Erythroblast (primary cell): ENCODE data around the gene ARHGEF3.
"Not testable (repeated sequence)": the region's sequence is repeated elsewhere in the genome, so short reads cannot be mapped to it uniquely, and the experiment has no call there.

Experiments
- DNase-seq, 2 experiments: peaks; one replicate each; lab custom pipeline; 2025; lab: John Stamatoyannopoulos, UW
- GATA1 ChIP-seq: IDR thresholded peaks from 2 replicates; pipeline ENCODE4 v1.6.1; 2011; ENCODE audit warnings: low read depth, mild to moderate bottlenecking, control low read depth, low read length, moderate library complexity
- POLR2A ChIP-seq: IDR thresholded peaks from 2 replicates; pipeline ENCODE4 v1.6.1; 2011; ENCODE audit warnings: mild to moderate bottlenecking, low read length

The ARHGEF3 gene

DNA sequence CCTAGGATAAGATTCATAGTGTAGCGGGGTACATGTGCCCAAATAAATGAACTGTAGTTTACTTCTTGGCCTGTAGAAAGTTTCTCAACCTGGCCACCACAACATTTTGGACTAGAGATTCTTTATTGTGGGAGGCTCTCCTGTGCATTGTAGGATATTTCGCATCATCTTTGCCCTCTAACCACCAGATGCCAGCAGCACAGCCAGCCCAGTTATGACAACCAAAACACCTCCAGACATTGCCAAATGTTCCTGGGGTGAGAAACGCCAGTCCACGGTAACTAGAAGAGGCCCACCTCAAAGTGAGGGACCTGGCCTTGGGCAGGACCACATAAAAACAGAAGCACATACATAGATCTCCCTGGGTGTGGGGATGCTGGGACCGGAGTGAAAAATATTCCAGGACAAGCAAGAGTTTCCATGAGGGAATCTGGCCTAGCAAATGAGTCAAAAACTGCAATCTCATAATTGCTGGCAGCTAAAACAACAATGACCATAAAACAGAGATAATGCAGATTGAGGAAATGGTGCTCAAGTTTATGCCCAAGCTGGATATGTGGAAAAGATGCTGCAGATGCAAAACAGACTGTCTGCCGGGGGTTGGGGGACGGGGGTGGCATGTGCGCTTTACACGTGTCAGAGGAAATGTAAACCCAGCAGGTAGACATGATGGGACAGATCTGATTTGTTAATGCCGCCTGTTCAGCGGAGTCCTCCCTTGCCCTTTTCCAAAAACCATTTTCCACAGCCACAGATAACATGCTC lies 39.7 kb downstream of the ARHGEF3 start:
- TF ChIP-seq GATA1 (no peak), POLR2A (no peak)
- DNase-seq: no peak

DNA sequence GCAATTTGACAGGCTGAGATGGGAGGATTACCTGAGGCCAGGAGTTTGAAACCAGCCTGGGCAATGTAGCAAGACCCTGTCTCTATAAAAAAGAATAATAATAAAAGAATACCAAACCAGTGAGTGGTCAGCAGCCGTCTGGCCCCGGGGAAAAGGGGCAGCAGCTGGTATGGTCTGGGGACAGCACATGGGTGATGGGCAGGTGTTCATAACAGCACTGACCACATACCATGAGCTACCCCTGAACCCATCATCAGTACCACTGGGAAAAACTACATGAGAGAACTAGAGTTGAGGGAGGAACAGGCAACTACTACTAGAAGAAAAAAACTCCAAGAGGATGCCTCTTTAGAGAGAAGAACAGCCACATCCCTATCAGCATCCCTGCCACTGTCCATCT lies 40.7 kb downstream of the ARHGEF3 start:
- no peak for TF ChIP-seq POLR2A
- no peak for TF ChIP-seq GATA1
- DNase-seq: no peak

DNA sequence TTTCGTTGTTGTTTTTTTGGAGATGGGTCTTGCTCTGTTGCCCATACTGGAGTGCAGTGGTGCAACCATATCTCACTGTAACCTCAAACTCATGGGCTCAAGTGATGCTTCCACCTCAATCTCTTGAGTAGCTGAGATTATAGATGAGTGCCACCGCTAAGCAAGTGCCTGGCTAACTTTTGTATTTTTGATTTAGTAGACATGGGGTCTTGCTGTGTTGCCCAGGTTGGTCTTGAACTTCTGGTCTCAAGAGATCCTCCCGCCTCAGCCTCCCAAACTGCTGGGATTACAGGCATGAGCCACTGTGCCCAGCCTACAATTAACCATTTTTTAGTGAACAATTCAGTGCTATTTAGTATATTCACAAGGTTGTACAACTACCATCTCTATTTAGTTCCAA lies 42.2 kb downstream of the ARHGEF3 start:
- no peak for DNase-seq

DNA sequence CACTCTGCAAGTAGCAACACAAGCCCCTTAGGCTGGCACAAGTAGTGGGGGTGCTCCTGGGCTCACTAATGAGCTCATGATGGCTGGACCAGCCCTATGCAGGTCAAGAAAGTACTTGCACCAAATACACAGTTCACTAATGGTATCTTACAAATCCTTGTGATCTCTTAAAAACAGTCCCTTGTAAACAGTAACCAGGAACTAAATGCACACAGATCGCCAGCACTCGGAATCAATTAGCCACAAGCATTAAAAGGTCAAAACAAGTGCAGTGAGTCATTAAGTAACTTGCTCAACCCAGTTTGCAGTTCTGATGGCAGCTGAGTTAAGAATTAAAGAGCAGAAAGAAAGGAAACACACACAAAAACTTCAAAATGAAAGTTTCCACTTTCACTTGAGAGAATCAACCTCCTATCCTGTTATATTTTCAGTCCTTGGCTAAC lies 43.2 kb downstream of the ARHGEF3 start:
- DNase-seq: no peak
- TF ChIP-seq GATA1: no peak
- TF ChIP-seq POLR2A: no peak

More for the DNA sequence above, 42.2 kb downstream of the ARHGEF3 start:
- no peak for TF ChIP-seq POLR2A
- no peak for TF ChIP-seq GATA1

DNA sequence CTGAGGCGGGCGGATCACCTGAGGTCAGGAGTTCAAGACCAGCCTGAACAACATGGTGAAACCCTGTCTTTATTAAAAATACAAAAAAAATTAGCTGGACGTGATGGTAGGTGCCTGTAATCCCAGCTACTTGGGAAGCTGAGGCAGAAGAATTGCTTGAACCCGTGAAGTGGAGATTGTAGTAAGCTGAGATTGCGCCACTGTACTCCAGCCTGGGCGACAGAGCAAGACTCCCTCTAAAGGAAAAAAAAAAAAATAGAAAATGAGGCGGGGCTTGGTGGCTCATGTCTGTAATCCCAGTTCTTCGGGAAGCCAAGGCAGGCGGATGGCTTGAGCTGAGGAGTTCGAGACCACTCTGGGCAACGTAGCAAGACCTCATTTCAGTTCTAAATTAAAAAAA lies 43.7 kb downstream of the ARHGEF3 start:
- DNase-seq: not testable (repeated sequence)

DNA sequence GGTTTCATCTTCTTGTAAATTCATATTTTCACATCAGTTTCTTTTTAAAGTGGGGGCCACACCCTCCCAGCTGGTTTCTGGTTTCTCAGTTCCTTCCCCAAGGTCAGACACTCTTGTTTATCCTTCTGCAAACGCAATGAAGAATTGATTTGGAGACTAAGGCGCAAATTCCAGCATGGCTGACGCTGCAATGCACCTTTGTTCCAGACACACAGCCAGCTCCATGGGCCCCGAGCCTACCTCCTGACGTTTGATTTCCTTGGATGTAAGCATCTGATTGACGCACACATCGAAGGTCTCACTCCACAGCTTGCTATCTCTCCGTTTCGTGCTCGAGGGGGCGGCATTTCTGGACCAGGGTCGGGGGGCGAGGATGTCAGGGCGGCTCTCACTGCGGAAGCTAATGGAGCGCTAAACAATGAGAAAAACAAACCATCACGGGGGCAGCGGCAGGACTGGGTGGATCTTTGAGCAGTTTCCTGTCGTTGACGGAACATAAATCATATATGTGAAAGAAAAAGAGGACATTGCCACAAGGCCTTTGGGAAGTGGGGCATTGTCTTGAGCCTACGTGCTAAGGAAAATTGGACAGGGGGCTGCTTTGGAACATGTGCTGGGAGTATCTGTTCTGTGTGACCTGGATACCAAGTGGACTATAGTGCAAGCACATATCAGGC lies 46.9 kb downstream of the ARHGEF3 start:
- TF ChIP-seq GATA1 (no peak), POLR2A (no peak)
- DNase-seq: no peak

DNA sequence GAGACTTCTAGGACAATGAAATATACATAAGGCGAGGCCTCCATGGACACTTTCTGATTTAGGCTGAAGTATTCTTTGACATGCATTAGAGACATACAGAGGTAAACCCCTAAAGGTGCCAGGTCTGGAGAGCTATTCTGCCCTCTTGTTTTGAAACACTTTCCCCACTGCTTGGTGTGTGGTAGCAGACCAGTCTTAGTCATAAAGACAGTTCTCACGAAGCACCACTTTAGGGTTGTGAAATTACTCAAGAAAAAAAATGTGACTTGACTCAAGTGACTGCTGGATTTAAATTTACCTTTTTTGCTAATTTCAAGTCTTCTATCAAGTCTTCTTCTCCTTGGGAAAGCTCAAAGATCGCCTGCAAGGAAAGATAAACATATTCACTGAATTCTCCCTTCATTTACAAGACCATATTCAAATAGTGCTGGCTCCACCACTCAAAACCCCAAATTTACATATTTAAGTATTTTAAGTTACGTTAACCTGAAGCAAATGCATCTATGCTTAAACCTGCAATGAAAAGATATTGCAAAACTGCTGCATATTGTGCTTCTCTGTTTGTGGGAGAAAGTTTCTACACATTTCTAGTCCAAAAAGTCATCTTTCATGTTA lies 48.4 kb downstream of the ARHGEF3 start:
- DNase-seq: no peak
- TF ChIP-seq GATA1 (no peak), POLR2A (no peak)

DNA sequence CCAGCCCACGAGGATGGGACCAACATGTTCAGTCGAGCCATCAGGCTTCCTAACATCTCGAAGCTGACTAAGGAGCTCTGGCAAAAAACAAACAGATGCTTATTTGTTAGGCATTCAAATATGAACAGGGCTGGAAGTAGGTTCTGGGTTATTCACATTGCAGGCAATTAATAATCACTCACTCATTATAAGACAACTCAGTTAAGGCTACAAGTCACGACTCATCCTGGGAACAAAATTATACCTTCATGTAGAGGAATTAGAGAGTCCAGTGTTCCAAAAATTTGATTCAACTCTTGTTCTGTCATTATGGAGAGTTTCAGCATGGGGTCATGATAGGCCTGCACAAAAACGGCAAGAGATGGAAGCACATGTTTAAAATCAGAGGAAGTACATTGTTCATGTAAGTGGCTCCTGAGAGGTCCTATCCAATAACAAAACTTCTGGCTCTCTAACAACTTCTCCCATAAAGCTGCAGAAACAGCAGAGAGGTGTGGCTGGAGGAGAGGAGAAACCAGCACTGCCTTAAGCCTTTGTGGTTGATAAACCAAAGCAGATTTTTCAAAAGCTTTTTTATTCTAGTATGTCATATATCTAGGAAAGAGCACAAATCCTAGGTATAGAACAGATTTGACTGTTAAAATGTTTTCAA lies 50.6 kb downstream of the ARHGEF3 start:
- no peak for DNase-seq
- TF ChIP-seq POLR2A (no peak), GATA1 (no peak)

DNA sequence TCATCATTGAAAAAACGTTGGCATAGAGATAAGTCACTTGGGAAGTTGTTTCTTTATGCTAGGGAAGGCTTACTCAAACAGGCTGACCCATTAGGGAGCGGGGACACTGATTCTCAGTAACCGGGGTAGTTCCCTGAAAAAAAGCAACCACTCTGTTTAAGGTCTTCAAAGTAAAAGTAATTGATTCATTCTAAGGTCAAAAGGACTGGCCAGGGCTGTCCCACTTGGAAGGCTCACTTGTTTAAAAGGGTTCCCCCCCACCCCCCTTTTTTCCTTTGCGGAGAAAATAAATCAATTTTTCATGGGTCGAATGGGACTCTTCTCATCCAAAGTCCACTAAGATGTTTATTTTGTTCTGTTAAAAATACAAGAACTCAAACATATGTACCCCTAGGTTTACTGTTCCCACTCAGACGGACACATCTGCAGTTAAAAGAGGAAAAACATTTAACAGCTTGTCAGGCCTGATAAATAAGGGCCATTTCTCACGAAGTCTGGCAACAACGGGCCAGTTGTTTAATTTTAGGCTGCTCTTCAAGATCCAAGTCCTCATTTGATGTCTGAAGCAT lies 53.0 kb downstream of the ARHGEF3 start:
- TF ChIP-seq POLR2A (no peak), GATA1 (no peak)
- no peak for DNase-seq

DNA sequence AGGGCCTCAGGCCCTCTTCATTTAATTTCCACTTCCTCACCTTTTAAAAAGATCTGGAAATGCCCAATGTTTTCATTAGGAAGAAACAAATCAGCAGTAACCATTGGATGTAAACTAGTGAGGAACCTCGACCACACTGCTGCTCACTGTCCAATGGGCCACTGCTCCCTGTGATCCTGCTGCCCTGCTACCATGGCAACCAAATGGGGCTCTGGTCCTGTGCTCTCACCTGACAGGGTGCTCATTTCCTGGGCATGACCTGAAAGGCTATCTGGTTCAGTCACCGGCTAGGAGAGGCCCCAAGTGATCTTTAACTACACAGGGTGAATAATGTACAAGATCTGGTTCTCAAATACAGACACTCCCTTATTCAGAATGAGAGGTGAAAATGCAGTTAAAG lies 54.6 kb downstream of the ARHGEF3 start:
- DNase-seq: no peak
- TF ChIP-seq GATA1 (no peak), POLR2A (no peak)

DNA sequence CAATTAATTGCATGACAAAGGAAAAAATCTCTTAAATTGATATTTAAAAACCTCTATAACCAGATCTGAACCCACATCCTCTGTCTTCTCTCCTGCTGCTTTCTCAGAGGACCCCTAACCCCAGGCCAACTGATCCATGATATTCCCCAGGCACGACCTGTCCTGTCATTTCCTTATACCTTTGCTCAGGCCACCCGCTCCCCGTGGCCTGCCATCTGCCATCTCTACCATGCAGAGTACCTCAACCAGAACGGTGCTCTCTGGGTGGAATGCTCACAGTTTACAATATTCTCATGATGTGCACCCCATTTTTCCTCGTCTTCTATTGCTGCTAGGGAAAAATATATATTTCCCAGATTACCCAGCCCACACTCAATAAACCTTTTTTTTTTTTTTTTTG lies 57.7 kb downstream of the ARHGEF3 start:
- TF ChIP-seq GATA1 (no peak), POLR2A (no peak)
- no peak for DNase-seq

DNA sequence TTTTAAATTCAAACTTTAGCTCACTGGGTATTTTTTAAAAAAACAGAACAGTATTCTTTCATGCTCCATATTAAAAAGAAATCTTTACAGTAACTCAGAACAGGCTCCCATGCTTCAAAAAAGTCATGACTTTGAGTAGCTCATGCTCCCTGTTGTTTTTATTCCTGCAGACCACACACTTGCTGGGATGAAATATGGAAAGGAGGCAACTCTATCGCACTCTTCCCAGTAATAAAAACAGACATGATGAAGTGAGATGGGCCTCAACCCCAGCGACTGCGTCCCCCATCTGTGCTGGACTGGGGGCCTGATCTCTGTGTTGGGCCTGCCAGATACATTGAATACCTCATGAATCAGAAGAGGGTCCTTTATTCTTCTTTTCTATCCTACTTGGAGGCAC lies 58.9 kb downstream of the ARHGEF3 start:
- no peak for DNase-seq
- TF ChIP-seq POLR2A (no peak), GATA1 (no peak)

DNA sequence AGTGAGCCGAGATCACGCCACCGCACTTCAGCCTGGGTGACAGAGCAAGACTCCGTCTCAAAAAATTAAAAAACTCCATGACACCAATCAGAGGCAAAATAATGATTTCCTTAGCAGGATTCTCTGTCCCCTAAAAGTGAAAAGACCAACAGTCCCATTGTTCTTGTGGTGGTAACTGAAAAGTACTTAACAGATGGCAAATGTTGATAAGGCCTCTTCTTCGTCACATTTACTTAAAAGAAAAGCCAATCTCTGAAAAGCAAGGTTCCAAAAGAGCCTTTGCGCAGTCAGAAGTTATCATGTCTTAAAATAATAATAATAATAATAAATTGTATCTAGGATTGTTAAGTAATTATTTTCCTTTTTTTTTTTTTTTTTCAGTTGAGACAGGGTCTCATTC lies 62.7 kb downstream of the ARHGEF3 start:
- TF ChIP-seq POLR2A (no peak), GATA1 (no peak)
- no peak for DNase-seq

DNA sequence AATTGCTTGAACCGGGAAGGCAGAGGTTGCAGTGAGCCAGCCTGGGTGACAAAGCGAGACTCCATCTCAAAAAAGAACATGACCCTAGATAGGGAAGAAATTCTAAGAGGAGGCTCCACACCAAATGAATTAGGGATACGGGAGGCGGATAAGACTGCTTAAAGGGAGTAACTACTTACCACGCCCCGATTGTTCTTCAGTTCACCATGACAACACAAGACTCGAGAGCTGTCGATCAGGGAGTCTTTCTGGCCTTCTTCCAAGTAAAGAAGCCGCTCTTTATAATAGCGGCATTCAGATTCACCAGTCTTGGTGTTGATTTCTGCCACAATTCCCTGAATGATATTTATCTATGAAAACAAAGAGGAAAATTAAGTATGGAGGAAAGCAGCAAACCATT lies 64.7 kb downstream of the ARHGEF3 start:
- no peak for DNase-seq
- TF ChIP-seq GATA1 (no peak), POLR2A (no peak)
